ENCODE data around the gene LMOD1. TPM values are rescaled to one million over a fixed set of nuclear protein-coding genes. Genes with fewer than 3 reads are reported as not detected.
A peak's percentile ranks its signal among the peaks of the same experiment; 100 is the strongest.

The LMOD1 gene
- total RNA-seq, 4 donors from 2014 or later: 12.8 to 39.5 (median 22.6) TPM

DNA sequence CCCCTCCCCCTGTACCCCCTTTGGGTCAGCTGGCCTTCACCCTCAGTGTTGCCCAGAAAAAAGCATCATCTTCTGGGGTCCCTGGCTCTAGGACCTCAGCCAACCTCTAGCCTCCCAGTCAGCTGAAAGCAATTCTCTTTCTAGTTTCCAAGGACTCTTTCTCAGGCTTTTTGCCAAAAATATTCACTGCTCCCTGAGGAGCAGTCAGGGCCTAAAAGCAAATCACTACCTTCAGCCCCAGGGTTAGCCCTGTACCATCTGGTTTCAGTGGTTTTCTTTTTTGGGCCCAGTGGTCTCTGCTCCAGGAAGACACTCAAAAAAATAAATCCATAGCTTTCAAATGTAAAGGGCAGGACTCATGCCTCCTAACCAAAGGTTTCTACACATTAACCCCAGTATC is 3.1 kb upstream of the LMOD1 start:
- in situ Hi-C loops (cut with MboI; ENCODE audit: low sequenced_read_pairs in 4 of 4): no loop called here
- no peak for DNase-seq
- TF ChIP-seq, protein P1, sequence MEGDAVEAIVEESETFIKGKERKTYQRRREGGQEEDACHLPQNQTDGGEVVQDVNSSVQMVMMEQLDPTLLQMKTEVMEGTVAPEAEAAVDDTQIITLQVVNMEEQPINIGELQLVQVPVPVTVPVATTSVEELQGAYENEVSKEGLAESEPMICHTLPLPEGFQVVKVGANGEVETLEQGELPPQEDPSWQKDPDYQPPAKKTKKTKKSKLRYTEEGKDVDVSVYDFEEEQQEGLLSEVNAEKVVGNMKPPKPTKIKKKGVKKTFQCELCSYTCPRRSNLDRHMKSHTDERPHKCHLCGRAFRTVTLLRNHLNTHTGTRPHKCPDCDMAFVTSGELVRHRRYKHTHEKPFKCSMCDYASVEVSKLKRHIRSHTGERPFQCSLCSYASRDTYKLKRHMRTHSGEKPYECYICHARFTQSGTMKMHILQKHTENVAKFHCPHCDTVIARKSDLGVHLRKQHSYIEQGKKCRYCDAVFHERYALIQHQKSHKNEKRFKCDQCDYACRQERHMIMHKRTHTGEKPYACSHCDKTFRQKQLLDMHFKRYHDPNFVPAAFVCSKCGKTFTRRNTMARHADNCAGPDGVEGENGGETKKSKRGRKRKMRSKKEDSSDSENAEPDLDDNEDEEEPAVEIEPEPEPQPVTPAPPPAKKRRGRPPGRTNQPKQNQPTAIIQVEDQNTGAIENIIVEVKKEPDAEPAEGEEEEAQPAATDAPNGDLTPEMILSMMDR (IDR thresholded peaks at IDR 0.05 in 4 of 5, conservative IDR thresholded peaks at IDR 0.05 in 1 of 5): no peak
- no peak for TF ChIP-seq POLR2A (IDR thresholded peaks at IDR 0.05)
- H3K4me1 ChIP-seq: peaks cover 15 to 24% of the 10 kb centered on the region in 2 donors
- H3K27me3 ChIP-seq: no peaks in the 10 kb centered on the region
- H3K36me3 ChIP-seq: no peaks in the 10 kb centered on the region
- H3K9me3 ChIP-seq: no peaks in the 10 kb centered on the region
- intact Hi-C loops (cut with DNase I; ENCODE audit: low total_unique reads): no loop called here
- no peak for ATAC-seq
- no peak overlapping the region for H3K4me3 ChIP-seq
- H3K27ac ChIP-seq: peak overlapping the region in 3 of 4 donors; percentile 32 to 56 (median 51)

DNA sequence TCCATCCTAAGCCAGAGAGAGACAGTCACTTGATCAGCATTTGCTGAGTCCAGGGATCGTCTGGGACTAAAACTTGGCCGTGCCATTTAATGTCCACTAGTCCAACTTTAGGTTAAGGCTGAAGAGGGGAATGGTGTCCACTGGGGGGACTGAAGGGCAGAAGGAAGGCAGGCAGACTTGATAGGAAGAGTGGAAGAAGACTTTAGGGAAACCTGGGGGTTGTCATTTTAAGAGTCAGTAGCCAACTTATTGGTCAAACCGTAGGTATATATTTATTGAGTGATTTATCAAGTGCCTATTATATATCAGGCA is 1.3 kb upstream of the LMOD1 start:
- no peak for ATAC-seq
- intact Hi-C loops (cut with DNase I; ENCODE audit: low total_unique reads): loop anchor here (2.0 kb wide), 1 partner anchor 51 kb away; no protein-coding TSS in a partner anchor
- Histone ChIP-seq H3K36me3 (no peaks in the 10 kb centered on the region), H3K4me3 (peak overlapping the region in 3 of 4 donors; percentile 57 to 63 (median 62)), H3K27ac (peak overlapping the region; percentile 82 to 84 (median 84)), H3K9me3 (no peaks in the 10 kb centered on the region), H3K4me1 (peaks cover 21% of the 10 kb centered on the region in 2 donors), H3K27me3 (no peaks in the 10 kb centered on the region)
- in situ Hi-C loops (cut with MboI; ENCODE audit: low sequenced_read_pairs in 4 of 4): no loop called here
- DNase-seq: no peak
- no peak for TF ChIP-seq POLR2A (IDR thresholded peaks at IDR 0.05)
- TF ChIP-seq, protein P1 (IDR thresholded peaks at IDR 0.05 in 4 of 5, conservative IDR thresholded peaks at IDR 0.05 in 1 of 5): no peak

DNA sequence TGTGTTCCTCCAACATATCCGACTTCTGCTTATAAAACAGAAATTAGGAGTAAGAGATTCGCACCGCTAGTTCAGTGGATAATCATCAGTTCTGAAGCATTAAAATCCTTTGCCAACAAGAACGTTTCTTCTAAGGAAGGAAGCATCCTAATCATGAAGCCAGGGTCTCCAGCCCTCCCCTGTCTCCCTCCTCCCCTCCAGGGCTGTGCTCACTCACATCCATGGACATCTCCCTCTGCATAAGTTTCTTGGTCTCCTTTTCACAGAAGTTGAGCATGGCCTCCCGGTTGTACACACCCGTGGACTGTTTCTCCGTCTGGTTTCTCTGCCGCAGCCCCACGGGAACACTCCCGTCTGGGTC is 505 bp downstream of the LMOD1 start:
- DNase-seq: no peak
- in situ Hi-C loops (cut with MboI; ENCODE audit: low sequenced_read_pairs in 4 of 4) (no loop called here), intact Hi-C loops (cut with DNase I; ENCODE audit: low total_unique reads) (loop anchor here (2.0 kb wide), 1 partner anchor 49 kb away; no protein-coding TSS in a partner anchor)
- Histone ChIP-seq H3K27me3 (no peaks in the 10 kb centered on the region), H3K9me3 (no peaks in the 10 kb centered on the region), H3K4me1 (peaks cover 34% of the 10 kb centered on the region in 2 donors), H3K4me3 (peak overlapping the region; percentile 57 to 74 (median 62)), H3K36me3 (no peaks in the 10 kb centered on the region), H3K27ac (peak overlapping the region; percentile 82 to 84 (median 84))
- TF ChIP-seq, protein P1 (IDR thresholded peaks at IDR 0.05 in 4 of 5, conservative IDR thresholded peaks at IDR 0.05 in 1 of 5): no peak
- no peak for TF ChIP-seq POLR2A (IDR thresholded peaks at IDR 0.05)
- no peak for ATAC-seq

DNA sequence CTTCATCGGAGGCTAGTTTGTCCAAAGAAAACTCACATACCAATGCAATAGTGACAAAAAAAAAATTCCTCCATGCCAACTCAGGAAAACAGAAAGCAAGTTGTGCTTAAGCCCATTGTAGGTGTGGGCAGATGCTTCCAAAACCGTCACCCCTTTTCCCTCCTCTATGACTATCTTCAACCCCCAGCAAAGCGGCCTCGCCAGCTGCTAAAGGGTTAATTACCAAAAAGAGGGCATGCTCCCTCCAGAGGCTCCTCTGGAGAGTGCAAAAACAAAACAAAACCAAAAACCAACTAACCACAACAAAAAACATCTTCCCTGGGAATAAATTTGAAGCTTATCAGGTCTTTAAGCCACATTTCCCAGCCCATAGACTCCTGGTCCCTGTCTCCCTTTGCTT is 1.2 kb downstream of the LMOD1 start:
- Histone ChIP-seq H3K4me3 (peak overlapping the region; percentile 57 to 74 (median 62)), H3K27ac (peak overlapping the region; percentile 82 to 84 (median 84)), H3K27me3 (no peaks in the 10 kb centered on the region), H3K36me3 (no peaks in the 10 kb centered on the region), H3K4me1 (peaks cover 34 to 38% of the 10 kb centered on the region in 2 donors), H3K9me3 (no peaks in the 10 kb centered on the region)
- DNase-seq: no peak
- TF ChIP-seq, protein P1 (IDR thresholded peaks at IDR 0.05 in 4 of 5, conservative IDR thresholded peaks at IDR 0.05 in 1 of 5): peak in 3 of 5 experiments; percentile 13 to 28 (median 22)
- TF ChIP-seq POLR2A (IDR thresholded peaks at IDR 0.05): no peak
- no peak for ATAC-seq
- intact Hi-C loops (cut with DNase I; ENCODE audit: low total_unique reads) (no loop called here), in situ Hi-C loops (cut with MboI; ENCODE audit: low sequenced_read_pairs in 4 of 4) (no loop called here)

DNA sequence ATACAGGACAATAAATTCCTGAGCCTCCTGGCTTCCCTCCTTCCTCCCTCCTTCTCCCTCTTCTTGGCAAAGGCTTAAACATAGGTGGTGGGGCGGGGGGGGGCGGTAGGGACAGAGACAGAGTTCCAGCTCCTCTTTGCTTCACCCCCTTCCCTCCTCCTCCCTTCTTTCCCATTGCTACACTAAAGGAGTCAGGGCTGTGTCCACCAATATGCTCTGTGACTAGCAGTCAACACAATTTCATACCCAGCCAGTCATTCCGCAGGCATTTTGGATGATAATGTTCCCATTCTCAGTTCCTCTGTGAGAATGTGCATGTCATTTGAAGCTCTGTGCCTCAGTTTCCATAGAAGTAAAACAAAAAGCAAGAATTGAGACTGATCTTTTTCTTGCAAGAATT is 1.7 kb downstream of the LMOD1 start:
- H3K27ac ChIP-seq: peak overlapping the region; percentile 82 to 84 (median 84)
- in situ Hi-C loops (cut with MboI; ENCODE audit: low sequenced_read_pairs in 4 of 4) (no loop called here), intact Hi-C loops (cut with DNase I; ENCODE audit: low total_unique reads) (no loop called here)
- no peak for TF ChIP-seq POLR2A (IDR thresholded peaks at IDR 0.05)
- TF ChIP-seq, protein P1 (IDR thresholded peaks at IDR 0.05 in 4 of 5, conservative IDR thresholded peaks at IDR 0.05 in 1 of 5): no peak
- ATAC-seq (no peak), DNase-seq (no peak)
- H3K9me3 ChIP-seq: no peaks in the 10 kb centered on the region
- H3K27me3 ChIP-seq: no peaks in the 10 kb centered on the region
- peak overlapping the region; percentile 57 to 74 (median 62) for H3K4me3 ChIP-seq
- H3K4me1 ChIP-seq: peaks cover 37 to 41% of the 10 kb centered on the region in 2 donors
- H3K36me3 ChIP-seq: no peaks in the 10 kb centered on the region

Measured in gastrocnemius medialis (tissue), 4 donors.